Bronchial epithelial cell (primary cell): ENCODE results near the gene PEX14. TPM values are rescaled to one million over a fixed set of nuclear protein-coding genes. Genes with fewer than 3 reads are reported as not detected.
A peak's percentile ranks its signal among the peaks of the same experiment; 100 is the strongest.
"Not testable (repeated sequence)": the region's sequence is repeated elsewhere in the genome, so short reads cannot be mapped to it uniquely, and the experiment has no call there.

ENCODE experiments used
- DNase-seq: peaks from one replicate; pipeline ENCODE4 v3.0.0-alpha.2; 2010; ENCODE audit warnings: low read depth
- FAIRE-seq: peaks from 2 replicates; lab custom pipeline; 2011; peaks lifted over from hg19 to GRCh38; lab: Jason Lieb, UNC
- H3K27me3 ChIP-seq: 2 replicates; pipeline ENCODE4 v1.5.1; 2011; ENCODE audit warnings: low read length; ENCODE audit not compliant: control insufficient read depth, insufficient read depth
- H3K36me3 ChIP-seq: 2 replicates; pipeline ENCODE4 v1.5.1; 2011; ENCODE audit warnings: low read length; ENCODE audit not compliant: control insufficient read depth, insufficient read depth
- H3K4me3 ChIP-seq: 2 replicates; pipeline ENCODE4 v1.5.1; 2011; ENCODE audit warnings: mild to moderate bottlenecking, low read depth, low read length, control low read depth
- total RNA-seq: library from RNA; depleted of rRNA; stranded (reverse); fragments of >200 nt; gene quantifications from 2 replicates; pipeline ENCODE4 v1.2.1, GENCODE V29; 2014
- TF ChIP-seq, protein P1 (sequence below): IDR thresholded peaks from 2 replicates; pipeline ENCODE4 v1.5.1; 2011; ENCODE audit warnings: mild to moderate bottlenecking, moderate library complexity, low read length, control low read depth, inconsistent platforms; ENCODE audit not compliant: insufficient read depth, severe bottlenecking

PEX14 gene
- total RNA-seq, 1 donor from 2014 or later, result 8.7 TPM

DNA sequence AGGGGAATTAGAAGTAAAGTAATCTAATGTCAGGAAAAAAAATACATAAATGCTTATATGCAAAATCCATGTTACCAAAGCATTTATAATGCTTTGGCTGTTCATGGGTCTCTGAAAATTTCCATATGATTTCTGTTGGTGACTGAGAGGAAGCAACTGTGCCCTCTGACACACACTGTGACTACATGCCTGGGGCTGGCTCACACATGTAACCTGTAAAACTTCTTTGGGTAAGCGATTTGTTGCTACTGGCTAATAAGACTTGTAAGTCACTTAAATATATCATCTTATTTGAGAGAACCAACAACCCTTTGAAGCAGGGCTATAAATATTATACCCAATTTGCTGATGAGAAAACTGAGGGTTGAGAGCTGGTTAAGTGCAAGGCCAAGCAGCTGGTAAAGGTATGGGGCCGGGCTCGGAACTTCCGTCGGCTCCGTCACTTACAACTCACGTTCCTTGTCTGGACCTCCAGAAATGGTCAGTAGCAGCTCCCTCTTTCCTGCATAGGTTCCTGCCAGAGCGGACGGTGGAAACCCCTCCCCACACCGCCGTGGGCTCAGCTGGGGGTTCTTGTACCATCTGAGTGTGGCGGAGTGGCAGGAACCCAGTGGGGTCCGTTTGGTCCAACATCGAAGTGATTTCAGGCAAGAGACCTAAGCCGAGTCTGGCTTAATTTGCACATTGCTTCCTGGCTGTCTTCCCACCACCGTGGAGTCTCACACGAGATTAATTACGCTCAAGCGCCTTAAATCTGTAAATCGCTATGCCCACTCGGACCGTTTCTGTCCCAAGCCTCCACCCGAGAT is 3.1 kb upstream of the PEX14 start:
- Histone ChIP-seq H3K36me3 (peaks cover 7% of the 10 kb centered on the region), H3K4me3 (peak overlapping the region; percentile 83), H3K27me3 (no peaks in the 10 kb centered on the region)
- FAIRE-seq (no peak), DNase-seq (peak; percentile 37)
- TF ChIP-seq, protein P1, sequence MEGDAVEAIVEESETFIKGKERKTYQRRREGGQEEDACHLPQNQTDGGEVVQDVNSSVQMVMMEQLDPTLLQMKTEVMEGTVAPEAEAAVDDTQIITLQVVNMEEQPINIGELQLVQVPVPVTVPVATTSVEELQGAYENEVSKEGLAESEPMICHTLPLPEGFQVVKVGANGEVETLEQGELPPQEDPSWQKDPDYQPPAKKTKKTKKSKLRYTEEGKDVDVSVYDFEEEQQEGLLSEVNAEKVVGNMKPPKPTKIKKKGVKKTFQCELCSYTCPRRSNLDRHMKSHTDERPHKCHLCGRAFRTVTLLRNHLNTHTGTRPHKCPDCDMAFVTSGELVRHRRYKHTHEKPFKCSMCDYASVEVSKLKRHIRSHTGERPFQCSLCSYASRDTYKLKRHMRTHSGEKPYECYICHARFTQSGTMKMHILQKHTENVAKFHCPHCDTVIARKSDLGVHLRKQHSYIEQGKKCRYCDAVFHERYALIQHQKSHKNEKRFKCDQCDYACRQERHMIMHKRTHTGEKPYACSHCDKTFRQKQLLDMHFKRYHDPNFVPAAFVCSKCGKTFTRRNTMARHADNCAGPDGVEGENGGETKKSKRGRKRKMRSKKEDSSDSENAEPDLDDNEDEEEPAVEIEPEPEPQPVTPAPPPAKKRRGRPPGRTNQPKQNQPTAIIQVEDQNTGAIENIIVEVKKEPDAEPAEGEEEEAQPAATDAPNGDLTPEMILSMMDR, result no peak

DNA sequence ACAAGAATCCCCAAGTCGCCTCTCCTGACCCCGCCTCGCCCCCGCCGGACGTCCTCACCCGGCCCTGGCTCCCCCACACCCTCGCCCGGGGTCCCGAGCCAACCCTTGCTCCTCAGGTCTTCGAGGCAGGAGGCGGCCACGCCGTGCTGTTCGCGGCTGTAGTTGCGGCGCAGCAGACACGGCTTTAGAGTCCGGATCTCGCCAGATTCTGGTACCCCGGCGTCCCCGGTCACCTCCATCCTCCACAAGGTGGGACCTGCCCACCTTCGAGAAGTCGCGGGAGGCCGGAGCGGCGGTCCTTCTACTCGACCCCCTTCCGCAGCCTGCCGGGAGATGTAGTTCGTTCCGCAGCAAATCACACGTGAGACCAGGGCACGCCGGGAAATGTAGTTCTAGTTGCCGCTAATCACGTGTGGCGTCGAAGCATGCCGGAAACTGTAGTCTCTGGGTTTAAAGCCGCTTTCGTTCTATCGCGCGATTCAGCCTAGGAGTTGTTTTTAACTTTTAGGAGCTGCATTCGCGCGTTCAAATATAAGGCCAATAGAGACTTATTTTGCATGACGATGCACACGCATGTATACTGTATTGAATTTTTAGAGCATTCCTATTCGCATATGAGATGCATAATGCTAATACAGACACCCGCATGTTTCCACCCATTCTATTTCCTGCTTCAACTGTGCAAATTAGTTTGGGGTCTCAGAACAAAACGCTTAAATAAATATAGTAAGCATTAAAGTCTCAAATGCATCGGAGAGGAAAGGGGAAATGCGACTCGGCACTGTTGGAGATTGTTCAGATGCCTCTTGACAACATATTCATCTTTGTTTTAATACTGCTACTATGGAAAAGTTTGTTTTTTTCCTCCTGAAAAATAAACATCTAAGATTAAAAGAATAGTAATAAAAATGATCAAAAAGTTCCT is 2.3 kb upstream of the PEX14 start, which contains the start of gene DFFA:
DFFA (minus strand) TSS at position 310 of the 925 bp plus-strand sequence; CDS start at position 239, 71 bp downstream.
- H3K4me3 ChIP-seq, result peak within 1 kb of the TSS; percentile 83
- peaks cover 3% of the 10 kb centered on the region for H3K36me3 ChIP-seq
- DNase-seq (peak; percentile 92), FAIRE-seq (no peak)
- no peaks in the 10 kb centered on the region for H3K27me3 ChIP-seq
- TF ChIP-seq, protein P1, result no peak

DNA sequence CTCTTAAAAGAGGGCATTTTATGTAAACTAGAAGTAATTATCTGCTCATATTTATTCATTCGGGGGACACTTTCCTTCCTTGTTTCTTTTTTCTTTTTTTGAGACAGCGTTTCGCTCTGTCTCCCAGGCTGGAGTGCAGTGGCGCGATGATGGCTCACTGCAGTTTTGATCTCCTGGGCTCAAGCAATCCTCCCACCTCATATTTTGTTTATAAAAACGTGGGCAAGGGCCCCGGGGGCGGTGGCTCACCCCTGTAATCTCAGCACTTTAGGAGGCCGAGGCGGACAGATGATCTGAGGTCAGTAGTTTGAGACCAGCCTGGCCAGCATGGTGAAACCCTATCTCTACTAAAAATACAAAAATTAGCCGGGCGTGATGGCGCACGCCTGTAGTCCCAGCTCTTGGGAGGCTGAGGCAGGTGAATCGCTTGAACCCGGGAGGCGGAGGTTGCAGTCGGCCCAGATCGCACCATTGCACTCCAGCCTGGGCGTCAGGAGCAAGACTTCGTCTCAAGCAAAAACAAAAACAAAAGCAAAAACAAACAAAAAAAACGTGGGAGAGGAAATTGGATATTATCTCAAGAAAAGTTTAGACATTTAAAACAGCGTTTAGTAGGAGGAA is 1.5 kb upstream of the PEX14 start:
- no peaks in the 10 kb centered on the region for H3K27me3 ChIP-seq
- TF ChIP-seq, protein P1, result no peak
- DNase-seq (no peak), FAIRE-seq (no peak)
- no peak overlapping the region for H3K4me3 ChIP-seq
- H3K36me3 ChIP-seq, result peaks cover 2% of the 10 kb centered on the region

DNA sequence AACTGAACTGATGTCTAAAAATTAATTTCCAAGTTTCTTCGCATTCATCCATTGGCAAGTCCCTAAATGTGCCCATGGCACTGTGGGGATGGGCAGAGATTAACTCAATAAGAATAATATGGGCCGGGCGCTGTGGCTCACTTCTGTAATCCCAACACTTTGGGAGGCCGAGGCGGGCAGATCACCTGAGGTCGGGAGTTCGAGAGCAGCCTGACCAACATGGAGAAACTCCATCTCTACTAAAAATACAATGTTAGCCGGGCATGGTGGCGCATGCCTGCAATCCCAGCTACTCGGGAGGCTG is 489 bp upstream of the PEX14 start:
- H3K4me3 ChIP-seq, result peak overlapping the region; percentile 88
- DNase-seq, FAIRE-seq, H3K36me3 ChIP-seq, H3K27me3 ChIP-seq: not testable (repeated sequence)

DNA sequence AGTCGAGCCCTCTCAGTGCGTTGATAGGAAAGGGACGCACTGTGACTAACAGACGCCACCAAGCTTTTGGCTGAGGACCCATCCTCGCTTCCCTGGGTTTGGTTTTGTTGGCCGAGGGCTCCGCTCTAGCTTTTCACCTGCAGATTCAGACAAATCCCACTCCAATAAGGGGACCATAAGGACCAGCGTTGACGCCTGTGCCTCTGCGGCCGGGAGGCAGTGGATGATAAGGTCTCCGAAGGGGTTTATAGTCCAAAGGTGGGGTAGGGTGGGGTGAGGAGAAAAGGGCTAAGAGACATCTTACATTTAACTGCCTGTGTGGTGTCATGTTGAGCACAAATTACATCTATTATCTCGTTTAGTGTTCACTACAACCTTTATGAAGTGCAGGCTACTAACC is 760 bp downstream of the PEX14 start:
- peak overlapping the region; percentile 88 for H3K4me3 ChIP-seq
- FAIRE-seq (no peak), DNase-seq (no peak)
- peaks cover 2% of the 10 kb centered on the region for H3K36me3 ChIP-seq
- TF ChIP-seq, protein P1, result no peak
- no peaks in the 10 kb centered on the region for H3K27me3 ChIP-seq
